Measurements from ENCODE around the gene TMEM132C. TPM values are rescaled to one million over a fixed set of nuclear protein-coding genes. Genes with fewer than 3 reads are reported as not detected.

TMEM132C gene
- total RNA-seq, 6 experiments from 2014 or later: not detected

- Mint-ChIP-seq H3K4me1 (ENCODE audit: low read depth) (no peaks in the 10 kb centered on the region), H3K4me3 (no peak overlapping the region), H3K27ac (no peak overlapping the region), H3K9me3 (peaks cover 37% of the 10 kb centered on the region), H3K27me3 (ENCODE audit: insufficient read depth) (no peaks in the 10 kb centered on the region), H3K36me3 (ENCODE audit: low read depth) (0 out of 2 replicates have a peak, but pooled peaks cover 2% of the 10 kb centered on the region)
- DNase-seq: no peak
- no peak for TF ChIP-seq CTCF (IDR thresholded peaks at IDR 0.05)
Observed at GRCh38 chr12:128606051-128606450, 339.1 kb downstream of the TMEM132C start.

GRCh38 chr12:128606538-128606937 lies 339.6 kb downstream of the TMEM132C start:
- Mint-ChIP-seq H3K27me3 (ENCODE audit: insufficient read depth) (no peaks in the 10 kb centered on the region), H3K9me3 (peaks cover 37% of the 10 kb centered on the region), H3K27ac (no peak overlapping the region), H3K36me3 (ENCODE audit: low read depth) (no peaks in the 10 kb centered on the region), H3K4me3 (no peak overlapping the region), H3K4me1 (ENCODE audit: low read depth) (no peaks in the 10 kb centered on the region)
- no peak for TF ChIP-seq CTCF (IDR thresholded peaks at IDR 0.05)
- no peak for DNase-seq

DNA sequence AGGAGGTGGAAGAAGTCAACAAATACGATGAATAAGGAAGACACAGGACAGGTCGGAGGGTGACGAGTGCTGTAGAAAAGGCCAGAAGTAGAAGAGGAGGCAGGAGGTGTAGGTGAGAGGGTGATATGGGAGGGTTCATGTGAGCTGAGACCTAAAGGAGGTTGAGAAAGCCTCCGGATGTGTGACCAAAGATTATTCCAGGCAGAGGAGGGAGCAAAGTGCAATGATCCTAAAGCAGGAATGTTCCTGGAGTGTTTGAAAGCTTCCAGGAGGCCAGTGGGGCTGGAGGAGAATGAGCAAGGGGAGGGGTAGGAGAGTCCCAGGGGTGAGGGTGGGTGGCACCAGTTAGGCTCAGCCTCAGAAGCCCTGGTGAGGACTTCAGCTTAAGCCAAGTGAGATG lies 340.0 kb downstream of the TMEM132C start:
- Mint-ChIP-seq H3K27ac (no peak overlapping the region), H3K4me1 (ENCODE audit: low read depth) (no peaks in the 10 kb centered on the region), H3K36me3 (ENCODE audit: low read depth) (no peaks in the 10 kb centered on the region), H3K27me3 (ENCODE audit: insufficient read depth) (no peaks in the 10 kb centered on the region), H3K9me3 (peaks cover 39% of the 10 kb centered on the region), H3K4me3 (no peak overlapping the region)
- TF ChIP-seq CTCF (IDR thresholded peaks at IDR 0.05): no peak
- DNase-seq: no peak

DNA sequence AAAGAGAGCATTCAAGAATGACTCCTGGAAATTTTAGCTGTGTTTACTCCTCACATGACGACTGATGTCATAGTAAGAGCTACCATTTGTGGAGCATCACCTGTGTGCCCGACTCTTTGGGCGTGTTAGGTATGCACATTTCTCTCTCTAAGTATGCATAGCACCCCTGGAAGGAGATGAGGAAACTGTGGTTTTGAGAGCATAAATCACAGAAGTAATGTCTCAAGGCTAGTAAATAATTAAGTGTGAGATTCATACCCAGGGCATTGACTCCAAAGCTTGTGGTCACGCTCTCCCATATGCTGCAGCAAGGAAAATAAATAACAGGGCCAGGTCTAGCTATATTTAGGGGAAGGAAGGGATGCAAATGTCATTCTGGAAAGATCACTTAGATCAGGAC lies 340.7 kb downstream of the TMEM132C start:
- Mint-ChIP-seq H3K4me1 (ENCODE audit: low read depth) (no peaks in the 10 kb centered on the region), H3K9me3 (peaks cover 45% of the 10 kb centered on the region), H3K27me3 (ENCODE audit: insufficient read depth) (no peaks in the 10 kb centered on the region), H3K4me3 (no peak overlapping the region), H3K27ac (no peak overlapping the region), H3K36me3 (ENCODE audit: low read depth) (no peaks in the 10 kb centered on the region)
- no peak for TF ChIP-seq CTCF (IDR thresholded peaks at IDR 0.05)
- DNase-seq: no peak

- Mint-ChIP-seq H3K4me3 (no peak overlapping the region), H3K4me1 (ENCODE audit: low read depth) (no peaks in the 10 kb centered on the region), H3K9me3 (peaks cover 60% of the 10 kb centered on the region), H3K27me3 (ENCODE audit: insufficient read depth) (no peaks in the 10 kb centered on the region), H3K27ac (no peak overlapping the region), H3K36me3 (ENCODE audit: low read depth) (no peaks in the 10 kb centered on the region)
- no peak for DNase-seq
- no peak for TF ChIP-seq CTCF (IDR thresholded peaks at IDR 0.05)
Observed at GRCh38 chr12:128609861-128610260, 342.9 kb downstream of the TMEM132C start.

DNA sequence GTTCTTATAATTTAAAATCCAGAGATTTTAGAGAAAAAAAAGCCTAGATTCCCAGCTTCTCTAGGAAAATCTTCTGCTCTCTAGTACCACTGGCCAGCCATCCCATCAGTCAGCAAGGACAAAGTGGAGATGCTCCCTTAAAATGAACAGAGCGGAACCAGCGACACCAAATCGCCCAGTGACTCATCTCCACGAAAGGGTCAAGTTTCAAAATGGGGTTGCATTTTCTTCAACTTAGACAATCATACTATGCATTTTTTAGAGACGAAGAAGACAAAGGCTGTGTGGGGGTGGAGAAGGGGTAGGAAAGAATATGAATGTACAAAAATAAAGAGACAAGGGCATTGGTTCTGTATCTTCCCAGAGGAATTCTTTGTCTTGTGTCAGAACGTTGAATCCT lies 344.8 kb downstream of the TMEM132C start:
- Mint-ChIP-seq H3K4me3 (no peak overlapping the region), H3K9me3 (peaks cover 71% of the 10 kb centered on the region), H3K27me3 (ENCODE audit: insufficient read depth) (no peaks in the 10 kb centered on the region), H3K27ac (no peak overlapping the region), H3K4me1 (ENCODE audit: low read depth) (no peaks in the 10 kb centered on the region), H3K36me3 (ENCODE audit: low read depth) (no peaks in the 10 kb centered on the region; the same call in 1 of the 2 replicates)
- DNase-seq: peak; percentile 13
- no peak for TF ChIP-seq CTCF (IDR thresholded peaks at IDR 0.05)

All from HFFc6 (cell line).